GM21825 (cell line): ENCODE measurements around the gene SLC38A1.
"Not testable (repeated sequence)": the region's sequence is repeated elsewhere in the genome, so short reads cannot be mapped to it uniquely, and the experiment has no call there.

Source experiments
- ATAC-seq: cut with Tn5 transposase; IDR thresholded peaks from one replicate; pipeline ENCODE4 v1.9.1; 2021; ENCODE audit warnings: mild to moderate bottlenecking, moderate library complexity; ENCODE audit not compliant: unreplicated experiment

Gene SLC38A1

DNA sequence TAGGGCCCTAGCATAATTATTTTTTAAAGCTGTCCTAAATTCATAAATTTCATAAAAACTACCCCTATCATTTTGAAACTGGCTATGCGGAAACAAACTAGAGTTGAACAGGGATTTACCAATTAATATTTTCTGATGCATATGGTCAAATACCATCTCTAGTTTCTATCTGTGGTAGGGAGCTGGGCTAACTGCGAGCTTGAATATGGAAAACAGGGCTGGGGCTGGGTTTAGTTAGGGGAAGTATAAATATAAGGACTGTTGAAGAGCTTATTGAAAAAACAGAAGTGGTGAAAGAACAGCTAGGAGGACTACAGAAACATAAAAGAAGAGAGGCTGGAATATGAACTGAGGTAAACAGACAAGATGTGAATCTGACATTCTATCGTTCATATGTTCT, 91.8 kb downstream of the SLC38A1 start:
- no peak for ATAC-seq

DNA sequence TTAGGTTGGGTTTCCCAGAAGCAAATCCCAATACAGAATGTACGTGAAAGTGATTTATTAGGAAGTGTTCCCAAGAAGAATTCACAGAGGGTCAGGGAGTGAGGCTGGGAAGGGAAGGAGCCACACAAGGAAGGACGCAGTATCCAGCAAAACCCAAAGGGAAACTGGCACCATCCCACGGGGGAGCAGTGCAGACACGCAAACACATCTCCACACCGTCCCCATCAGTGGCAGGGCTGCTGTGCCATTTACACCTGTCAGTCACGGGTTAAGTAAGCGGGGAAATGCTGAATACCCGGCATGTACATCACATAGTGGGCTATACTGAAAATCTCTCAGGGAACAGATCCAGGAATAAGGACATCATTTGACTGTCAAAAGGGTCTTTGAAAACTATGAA, 93.9 kb downstream of the SLC38A1 start:
- no peak for ATAC-seq

DNA sequence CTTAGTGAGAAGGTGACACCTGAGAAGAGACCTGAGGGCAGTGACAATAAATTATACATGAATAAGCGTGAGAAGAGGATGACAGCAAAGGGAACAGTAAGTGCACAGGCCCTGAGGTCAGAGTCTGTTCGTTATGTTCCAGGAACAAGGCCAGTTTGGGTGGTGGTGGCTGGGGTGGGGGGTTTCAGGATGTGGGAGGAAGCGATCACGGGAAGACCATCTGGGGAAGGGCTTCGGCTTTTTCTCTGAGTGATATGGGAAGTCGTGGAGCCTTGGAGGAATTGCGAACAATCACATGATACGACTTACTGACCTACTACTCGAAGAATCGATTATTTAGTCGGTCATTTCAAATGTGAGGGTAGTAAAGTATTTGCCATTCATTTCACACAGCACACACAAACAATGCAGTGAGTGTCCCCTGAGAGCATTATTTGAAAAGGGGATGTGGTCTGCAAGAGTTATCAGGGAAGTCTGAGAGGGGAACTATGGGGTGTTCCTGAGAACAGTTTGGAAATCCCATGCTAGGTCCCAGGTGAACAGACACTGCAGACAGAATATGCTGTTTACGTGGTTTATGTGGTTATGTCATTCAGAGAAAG, 94.7 kb downstream of the SLC38A1 start:
- ATAC-seq: peak; percentile 39

DNA sequence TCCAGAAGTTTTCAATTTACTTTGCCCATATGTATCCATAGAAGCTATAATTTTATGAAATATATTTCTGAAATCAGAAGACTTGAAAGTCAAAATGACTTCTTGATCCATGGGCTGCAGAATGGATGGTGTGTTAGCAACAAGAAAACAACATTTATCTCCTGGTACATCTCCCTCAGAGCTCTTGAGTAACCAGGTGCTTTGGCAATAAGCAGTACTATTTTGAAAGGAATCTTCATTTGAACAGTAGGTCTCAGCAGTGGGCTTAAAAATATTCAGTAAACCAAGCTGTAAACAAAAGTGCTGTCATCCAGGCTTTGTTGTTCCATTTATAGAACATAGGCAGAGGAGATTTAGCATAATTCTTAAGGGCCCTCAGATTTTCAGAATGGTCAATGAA, 100.4 kb downstream of the SLC38A1 start:
- no peak for ATAC-seq

DNA sequence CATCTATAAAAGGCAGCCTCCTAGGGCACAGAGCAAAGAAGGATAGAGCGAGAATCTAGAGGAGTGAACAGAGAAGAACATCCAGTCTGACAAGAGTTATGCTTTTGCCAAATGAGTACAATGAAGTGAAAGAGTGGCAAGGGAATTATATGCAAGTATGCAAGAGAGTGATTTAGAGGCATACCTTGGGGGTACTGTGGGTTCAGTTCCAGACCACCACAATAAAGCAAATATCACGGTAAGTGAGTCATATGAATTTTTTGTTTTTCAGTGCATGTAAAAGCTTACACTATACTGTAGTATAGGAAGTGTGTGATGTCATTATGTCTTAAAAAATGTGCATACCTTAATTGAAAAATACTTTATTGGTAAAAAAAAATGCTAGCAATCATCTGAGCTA, 101.4 kb downstream of the SLC38A1 start:
- no peak for ATAC-seq

DNA sequence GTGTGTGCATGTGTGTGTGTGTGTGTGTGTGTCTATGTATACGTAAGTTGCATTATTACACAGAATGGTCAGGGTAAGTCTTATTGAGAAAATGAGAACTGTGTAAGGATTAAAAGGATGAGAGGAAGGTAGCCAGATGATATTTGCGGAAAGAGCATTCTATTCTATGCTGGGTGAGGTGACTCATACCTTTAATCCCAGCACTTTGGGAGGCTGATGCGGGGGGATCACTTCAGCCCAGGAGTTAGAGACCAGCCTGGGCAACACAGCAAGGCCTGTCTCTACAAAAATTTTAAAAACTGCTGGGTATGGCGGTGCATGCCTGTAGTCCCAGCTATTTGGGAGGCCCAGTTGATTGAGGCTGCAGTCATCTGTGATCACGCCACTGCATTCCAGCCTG, 103.7 kb downstream of the SLC38A1 start:
- ATAC-seq: no peak

DNA sequence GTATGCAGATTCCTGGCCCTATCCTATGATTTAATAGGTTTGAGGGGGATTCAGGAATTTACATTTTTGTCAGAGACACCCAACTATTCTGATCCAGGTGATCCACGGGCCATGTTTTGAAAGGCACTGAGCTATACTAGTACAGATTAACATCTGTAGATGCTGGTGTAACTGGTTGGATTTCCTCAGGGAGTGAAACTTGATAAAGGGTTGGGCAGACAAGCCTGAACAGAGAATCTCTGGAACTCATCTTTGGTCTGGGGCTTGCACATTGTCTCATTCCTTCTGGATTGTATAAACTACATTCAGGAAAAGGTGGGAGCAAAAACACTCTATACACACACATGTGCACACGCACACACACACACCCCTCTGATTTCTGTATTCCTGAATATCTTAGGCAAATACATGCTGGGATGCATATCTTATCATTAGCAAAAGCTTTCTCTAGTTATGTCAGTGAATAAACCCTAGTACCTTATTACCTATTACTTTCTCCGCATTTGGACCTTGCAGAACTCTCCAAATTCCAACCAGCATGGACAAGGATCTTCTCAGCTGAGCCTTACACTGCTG, 104.6 kb downstream of the SLC38A1 start:
- ATAC-seq: no peak

DNA sequence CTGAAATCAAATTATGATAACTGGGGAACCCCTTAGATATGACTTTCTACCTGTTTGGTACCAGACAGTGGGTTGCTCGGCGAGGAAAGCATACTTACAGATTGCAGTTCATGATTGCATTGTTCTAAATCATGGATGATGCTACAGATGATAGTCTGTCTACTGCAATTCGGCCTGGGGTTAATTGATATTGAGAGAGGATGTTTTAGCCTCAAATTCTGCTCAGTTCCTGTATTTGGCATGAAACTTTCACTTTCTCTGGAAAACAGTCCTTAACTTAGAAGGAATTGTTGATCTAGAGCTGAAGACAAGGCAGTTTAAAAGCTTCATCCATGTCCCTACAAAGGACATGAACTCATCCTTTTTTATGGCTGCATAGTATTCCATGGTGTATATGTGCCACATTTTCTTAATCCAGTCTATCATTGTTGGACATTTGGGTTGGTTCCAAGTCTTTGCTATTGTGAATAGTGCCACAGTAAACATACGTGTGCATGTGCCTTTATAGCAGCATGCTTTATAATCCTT, 106.2 kb downstream of the SLC38A1 start:
- ATAC-seq: not testable (repeated sequence)

DNA sequence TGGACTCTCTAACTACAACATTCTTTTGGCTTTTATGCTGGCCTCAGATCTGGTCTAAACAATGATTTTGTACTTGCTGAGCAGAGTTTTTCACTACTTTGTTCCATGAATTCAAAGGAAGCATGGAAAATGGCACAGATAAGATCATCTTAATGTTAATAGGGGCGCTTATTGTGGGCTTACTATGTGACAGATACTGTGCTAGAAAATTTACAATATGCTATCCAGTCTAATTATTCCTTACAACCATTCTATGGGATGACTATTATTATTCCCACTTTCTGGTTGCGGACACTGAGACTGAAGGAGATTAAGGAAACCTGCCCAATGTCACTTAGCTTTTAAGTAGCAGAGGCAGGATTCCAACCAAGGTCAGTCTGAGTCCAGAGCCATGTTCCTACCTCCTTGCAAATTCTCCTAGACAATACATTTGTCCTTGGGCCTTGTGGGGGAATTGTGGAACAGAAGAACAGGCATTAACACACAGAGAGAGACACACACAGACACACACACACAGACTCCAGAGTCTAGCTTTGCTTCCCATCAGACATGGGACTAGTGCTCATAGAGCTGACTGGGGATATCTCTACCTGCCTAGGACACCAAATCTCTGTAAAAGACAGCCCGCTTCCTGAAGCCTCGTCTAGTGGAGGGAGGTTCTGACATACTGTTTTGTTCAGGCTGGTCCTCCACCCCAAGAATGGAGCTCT, 107.7 kb downstream of the SLC38A1 start:
- no peak for ATAC-seq

DNA sequence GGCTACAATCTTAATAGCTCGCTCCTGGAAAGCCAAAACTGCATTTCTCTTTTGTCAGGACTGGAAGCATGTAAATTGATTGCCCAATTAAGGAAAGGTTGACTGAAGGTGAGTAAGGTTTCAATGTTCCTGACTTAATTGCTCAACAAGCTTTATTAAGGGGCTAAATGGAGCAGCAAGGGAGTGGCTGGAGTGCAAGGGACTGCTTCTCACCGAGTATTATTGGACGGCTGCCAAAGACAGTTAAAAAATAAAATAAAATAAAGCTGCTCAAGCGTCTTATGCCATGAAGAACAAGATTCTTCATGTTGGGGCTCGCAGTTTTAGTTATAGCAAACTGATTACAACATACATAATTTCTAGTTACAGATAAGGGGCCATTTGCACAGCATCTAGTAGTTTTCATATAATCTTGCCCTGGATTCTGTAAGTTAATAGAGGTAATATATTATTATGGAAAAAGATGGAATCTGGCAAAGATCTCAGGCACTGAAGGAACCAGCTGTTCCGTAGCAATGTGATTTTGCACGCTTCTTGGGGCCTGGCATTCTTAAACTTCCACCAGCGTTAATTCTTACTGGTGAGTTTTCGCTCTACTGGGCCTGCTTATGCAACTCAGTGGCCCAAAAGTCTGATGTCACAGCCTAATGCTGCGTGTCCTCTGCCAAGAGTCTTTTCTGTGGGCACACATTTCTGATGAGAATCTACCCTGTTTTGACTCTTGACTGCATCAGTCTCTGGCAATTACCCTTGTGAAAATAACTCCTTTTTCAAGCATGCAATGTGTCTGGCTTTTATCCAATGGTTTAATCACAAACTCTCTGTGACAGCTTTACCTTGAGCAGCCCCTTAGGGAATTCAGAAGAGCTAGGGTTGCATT, 108.5 kb downstream of the SLC38A1 start:
- ATAC-seq: no peak

DNA sequence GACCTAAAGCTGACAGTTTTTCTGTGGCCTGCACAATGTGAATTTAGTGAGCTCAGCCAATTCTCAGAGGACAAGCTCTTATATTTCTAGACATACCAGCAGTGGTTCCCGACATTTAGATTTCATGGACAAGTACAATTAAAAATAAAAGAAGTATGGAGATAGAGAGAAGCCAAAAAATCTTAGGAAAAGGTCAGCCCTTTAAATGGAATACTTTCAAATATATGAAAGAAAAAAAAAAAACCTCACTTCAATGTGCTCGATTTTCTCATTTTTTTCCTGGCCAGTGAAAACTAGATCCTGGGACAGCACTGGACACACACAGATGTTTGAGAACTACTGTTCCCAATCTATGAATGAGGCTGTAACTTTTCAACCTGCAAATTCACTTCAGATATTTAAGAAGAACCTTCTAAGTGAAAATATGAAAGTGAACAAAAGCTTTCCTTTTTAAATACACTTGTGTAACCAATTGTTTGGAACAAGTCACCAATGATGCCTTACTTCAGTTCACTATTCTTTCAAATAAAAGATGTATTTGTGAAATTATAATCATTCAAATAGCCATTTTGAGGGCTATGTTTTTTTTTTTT, 109.4 kb downstream of the SLC38A1 start:
- no peak for ATAC-seq

DNA sequence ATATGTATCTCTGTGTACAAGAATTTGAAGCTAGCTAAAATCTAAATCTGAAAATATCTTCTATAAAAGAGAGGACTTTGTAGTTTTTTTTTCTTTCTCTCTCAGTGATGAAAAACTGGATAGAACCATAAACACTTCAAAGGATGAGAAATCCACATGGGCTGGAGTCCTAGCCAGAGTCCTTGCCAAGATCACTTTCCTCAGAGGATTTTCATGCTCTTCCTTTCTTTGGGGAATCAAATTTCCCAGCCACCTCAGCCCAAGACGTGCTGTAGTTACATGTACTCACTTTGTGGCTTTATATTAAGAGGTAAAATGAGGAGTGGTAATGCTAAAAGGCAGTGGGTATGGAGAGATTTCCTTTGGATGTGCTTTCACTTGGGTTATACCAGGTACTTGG, 110.3 kb downstream of the SLC38A1 start:
- ATAC-seq: no peak

DNA sequence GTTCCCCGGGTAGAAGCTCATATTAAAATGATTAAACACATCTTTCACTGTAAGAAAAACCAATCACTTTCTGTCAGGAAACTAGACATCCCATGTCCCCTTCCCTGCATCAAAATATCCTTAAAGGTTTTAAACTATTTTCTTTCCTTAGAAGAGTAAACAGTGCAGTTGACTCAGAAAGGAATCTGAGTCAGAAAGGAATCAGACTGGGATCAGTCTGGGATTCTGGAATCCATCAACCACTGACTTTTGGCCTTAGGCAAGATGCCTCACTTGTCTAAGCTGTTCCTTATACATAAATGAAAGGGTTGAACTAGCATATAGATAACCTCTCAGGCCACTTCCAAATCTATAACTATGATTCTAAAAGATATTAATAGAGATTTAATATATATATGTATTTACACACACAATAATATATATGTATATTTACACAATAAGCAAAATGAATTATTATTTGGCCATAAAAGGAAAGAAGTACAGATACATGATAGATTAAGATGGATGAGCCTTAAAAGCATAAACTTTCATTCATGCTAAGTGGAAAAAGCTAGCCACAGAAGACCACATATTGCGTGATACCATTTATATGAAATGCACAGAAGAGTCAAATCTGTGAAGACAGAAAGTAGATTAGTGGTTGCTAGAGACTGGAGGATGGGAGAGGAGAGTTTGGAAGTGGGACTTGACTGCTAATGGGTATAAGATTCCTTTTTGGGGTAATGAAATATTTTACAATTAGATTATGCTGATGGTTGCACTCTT, 114.4 kb downstream of the SLC38A1 start:
- ATAC-seq: no peak

DNA sequence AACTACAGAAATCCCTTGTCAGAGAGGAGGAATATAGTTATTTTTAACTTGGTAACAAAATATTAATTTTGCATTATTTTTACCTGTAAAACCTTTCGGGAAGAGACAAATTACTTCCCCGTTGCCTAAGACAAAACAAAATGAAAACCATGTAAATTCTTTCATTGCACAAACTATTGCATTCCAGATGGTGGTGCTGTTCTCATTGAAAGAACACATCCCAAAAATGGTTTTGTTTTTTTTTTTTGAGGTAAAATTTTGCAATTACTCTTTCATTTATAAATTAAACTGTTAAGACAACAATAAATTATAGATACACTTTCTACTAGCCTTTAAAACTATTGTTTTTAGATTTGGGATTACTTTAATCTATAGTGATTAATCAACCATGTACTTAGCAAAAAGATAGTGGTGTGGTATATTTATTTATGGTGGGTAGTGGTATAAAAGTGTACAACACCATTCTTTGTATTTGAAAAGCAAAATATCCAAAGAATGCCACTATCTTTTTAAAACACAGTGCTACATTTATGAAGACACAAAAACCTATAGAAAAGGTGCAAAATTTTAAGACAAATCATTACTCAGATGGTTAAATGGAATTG, 115.5 kb downstream of the SLC38A1 start:
- no peak for ATAC-seq

DNA sequence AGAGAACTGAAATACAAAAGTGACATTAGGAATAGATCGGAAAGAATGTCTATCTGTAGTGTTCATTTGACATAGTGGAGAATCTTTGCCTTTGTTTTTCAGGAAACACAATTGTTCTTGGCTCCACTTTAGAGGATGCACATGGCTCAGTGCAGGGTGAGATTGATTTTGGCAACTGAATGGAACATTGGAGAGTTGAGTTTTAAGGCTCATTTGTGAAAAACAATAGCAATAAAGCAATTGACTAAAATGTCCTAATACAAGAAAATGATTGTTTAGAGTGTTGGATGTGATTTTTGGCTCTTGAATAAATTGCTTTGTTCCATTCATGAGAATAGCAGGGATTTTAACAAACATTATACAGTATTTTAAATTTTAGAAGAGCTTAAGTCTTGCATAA, 116.4 kb downstream of the SLC38A1 start:
- no peak for ATAC-seq

DNA sequence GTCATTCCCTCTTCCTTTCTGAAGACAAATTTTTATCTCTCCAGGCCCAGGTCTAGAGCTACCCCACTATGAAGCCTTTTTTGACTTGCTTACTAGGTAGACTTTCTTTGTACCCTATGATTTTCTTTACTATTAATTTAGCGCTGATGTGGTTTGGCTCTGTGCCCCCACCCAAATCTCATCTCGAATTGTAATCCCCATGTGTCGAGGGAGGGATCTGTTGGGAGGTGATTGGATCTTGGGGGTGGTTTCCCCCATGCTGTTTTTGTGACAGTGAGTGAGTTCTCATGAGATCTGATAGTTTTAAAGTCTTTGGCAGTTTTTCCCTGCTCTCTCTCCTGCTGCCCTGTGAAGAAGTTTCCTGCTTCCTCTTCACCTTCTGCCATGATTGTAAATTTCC, 118.1 kb downstream of the SLC38A1 start:
- ATAC-seq: no peak

DNA sequence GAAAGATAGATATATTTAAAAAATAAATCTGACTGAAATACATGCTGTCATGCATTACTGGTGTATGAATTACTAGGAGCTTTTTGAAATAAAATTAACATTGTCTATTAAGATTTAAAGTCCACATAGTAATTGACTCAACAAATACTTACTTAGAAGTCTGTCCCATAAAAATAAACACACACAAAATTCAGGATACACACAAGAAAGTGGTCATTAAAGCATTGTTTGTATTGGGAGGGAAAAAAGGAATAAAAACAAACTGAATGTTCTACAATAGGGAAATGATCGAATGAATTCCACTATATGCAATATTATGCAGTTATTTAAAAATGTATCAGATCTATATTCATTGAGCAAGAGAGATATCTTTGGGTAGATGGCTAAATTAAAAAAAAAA, 118.9 kb downstream of the SLC38A1 start:
- no peak for ATAC-seq

DNA sequence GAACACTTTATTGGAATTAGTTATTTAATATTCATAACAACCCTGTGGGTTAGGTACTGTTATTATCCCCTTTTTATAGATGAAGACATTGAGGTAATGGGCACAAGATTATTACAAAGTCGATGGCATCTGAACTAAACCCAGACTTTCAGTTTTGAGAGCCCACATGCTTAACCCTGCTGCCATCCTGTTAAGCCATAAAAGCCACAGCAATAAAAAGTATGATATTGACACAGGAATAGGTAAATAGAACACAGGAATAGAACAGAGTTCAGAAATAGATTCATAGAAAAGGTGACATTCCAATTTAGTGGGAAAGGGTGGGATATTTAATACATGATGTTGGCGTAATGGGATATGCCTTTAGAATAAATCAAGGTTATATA, 119.8 kb downstream of the SLC38A1 start:
- ATAC-seq: no peak

DNA sequence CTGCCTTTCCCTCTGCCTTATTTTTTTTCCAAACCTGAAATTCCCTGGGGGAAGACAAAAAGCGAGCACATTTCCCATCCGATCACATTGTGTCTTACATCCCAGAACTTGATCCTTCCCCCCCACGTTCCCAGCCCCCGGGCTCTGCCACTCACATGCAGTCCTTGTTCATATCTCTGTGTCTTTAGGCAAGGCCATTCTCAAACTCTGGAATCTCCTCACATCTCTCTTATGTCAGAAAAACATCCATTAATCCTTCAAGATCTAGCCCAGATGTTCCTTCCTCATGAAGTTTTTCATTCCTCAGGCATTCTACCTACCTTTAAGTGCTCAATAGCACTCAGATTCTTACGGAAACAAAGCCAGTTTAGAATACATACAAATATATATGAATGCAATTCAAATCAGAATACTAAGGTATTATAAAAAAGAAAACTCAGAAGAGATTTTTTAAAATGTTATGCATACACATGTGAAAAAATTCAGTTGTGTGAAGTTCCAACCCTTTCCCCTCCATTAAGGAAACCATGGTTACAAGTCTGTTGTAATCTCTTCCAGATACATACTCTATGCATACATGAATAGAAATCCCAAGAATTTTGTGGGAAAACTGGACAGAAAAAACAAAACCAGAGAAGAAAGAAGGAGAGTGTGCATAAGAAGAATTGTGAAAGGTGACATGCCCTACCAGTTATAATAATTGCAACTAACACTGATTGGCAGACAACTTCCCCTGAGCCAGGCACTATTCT, 120.3 kb downstream of the SLC38A1 start:
- no peak for ATAC-seq
